GM12873 (cell line): ENCODE results near the gene SEMA4C.

Source experiments
- TF ChIP-seq, protein P1 (sequence below): IDR thresholded peaks from 2 replicates; pipeline ENCODE4 v1.5.1; 2012; ENCODE audit warnings: low read depth, mild to moderate bottlenecking, moderate library complexity, low read length, control low read depth; ENCODE audit not compliant: insufficient read depth; ENCODE audit errors: missing control alignments

The SEMA4C gene

DNA sequence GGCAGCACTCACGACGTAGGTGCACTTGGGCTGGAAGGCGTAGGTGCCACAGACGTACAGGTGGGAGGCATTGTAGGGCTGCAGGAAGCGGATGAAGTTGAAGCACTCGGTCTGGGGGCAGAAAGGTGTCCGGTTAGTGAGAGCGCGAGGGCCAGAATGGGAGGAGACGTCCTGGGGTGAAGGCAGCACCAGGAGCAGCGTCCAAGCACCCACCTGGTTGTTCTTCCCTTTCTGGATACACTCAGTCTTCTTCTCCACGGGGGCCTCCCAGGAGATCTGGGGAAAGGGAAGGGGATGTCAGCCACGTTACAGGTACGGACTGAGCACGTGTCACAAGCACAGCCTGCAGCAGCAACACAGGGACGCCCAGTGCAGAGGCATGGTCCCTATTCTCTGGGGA is 4.2 kb downstream of the SEMA4C start:
- TF ChIP-seq, protein P1, sequence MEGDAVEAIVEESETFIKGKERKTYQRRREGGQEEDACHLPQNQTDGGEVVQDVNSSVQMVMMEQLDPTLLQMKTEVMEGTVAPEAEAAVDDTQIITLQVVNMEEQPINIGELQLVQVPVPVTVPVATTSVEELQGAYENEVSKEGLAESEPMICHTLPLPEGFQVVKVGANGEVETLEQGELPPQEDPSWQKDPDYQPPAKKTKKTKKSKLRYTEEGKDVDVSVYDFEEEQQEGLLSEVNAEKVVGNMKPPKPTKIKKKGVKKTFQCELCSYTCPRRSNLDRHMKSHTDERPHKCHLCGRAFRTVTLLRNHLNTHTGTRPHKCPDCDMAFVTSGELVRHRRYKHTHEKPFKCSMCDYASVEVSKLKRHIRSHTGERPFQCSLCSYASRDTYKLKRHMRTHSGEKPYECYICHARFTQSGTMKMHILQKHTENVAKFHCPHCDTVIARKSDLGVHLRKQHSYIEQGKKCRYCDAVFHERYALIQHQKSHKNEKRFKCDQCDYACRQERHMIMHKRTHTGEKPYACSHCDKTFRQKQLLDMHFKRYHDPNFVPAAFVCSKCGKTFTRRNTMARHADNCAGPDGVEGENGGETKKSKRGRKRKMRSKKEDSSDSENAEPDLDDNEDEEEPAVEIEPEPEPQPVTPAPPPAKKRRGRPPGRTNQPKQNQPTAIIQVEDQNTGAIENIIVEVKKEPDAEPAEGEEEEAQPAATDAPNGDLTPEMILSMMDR = no peak

DNA sequence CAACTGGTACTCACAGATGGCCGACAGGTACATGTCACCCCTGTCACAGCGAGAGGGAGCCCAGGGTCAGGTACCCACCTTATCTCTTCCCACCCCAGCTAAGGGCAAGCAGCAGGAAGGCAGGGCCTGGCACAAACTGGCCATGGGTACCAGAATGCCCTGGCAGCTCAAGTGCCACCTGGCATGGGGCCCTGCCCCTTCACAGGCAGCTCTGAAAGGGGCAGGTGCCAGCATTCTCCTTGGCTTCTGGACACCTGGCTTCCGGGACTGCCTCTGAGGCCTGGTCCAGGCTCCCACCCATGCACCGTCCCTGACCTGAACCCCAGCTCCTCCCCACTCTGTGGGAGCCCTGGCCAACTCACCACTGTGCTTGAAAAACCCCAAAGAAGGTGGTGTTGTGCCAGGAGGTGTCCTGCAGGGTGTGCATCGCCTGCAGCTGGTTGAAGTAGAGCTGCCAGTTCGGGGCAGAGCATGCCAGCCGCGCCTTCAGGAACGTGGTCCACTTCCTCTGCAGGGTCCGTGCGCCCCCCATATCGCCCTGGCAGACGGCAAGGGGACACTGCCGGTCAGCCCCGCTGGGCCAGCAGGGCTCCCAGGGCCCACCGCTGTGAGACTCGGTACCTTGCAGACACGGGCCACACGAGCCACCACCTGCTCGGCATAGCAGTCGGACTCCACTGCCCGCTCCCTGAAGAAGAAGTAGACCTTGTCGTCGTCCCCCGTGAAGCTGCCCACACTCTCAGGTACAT is 5.4 kb downstream of the SEMA4C start:
- TF ChIP-seq, protein P1 = no peak

DNA sequence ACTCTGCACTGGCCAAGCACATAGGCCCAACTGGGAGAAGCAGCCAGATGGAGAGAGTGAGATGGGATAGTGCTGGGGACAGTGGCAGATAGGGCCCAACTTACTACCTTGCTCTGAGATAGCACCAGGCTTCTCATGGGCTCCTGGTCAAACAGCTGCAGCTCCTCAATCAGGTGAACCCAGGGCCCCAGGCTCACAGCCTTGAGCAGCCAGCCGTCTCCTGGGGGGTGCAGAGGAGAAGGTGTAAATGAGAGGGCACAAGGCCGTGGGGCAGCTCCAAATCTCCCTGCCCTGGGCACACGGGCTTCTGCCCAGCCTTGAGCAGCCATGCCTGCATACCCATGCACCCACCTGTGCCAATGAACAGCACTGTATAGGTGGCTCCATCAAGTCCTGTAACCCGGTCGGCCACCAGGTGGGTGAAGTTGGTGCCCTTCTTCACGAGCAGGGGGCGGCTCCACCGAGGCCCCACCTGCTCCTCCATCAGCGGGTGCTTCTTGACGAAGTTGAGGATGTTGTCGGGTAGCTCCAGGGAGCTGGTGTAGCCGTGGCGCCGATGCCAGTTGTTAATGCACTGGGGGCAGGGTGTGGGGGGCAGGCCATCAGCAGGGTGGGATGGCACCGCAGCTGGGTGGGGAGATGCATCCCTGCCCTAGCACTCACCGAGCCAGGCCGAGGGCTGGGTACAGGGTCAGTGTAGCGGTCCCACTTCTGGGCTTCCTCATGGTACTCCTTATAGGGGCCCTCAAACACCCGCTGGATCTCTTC is 6.1 kb downstream of the SEMA4C start:
- TF ChIP-seq, protein P1 = no peak

DNA sequence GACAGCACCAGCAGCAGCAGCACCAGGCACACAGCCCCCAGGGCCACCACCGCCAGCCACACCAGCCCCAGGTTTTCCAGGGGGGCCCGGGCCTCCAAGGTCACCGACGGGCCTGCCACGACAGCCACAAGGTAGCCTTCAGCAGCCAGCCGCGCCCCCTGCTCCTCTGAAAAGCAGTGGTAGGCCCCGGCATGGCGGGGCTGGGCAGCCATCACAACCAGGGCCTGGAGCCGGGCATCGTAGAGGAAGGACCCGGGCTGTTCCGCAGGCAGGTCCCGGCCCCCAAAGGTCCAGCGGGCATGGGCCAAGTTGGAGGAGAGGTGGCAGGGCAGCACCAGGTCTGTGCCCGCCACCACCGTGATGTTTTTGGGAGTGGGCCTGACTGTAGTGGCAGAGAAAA is 8.8 kb downstream of the SEMA4C start:
- TF ChIP-seq, protein P1 = no peak

DNA sequence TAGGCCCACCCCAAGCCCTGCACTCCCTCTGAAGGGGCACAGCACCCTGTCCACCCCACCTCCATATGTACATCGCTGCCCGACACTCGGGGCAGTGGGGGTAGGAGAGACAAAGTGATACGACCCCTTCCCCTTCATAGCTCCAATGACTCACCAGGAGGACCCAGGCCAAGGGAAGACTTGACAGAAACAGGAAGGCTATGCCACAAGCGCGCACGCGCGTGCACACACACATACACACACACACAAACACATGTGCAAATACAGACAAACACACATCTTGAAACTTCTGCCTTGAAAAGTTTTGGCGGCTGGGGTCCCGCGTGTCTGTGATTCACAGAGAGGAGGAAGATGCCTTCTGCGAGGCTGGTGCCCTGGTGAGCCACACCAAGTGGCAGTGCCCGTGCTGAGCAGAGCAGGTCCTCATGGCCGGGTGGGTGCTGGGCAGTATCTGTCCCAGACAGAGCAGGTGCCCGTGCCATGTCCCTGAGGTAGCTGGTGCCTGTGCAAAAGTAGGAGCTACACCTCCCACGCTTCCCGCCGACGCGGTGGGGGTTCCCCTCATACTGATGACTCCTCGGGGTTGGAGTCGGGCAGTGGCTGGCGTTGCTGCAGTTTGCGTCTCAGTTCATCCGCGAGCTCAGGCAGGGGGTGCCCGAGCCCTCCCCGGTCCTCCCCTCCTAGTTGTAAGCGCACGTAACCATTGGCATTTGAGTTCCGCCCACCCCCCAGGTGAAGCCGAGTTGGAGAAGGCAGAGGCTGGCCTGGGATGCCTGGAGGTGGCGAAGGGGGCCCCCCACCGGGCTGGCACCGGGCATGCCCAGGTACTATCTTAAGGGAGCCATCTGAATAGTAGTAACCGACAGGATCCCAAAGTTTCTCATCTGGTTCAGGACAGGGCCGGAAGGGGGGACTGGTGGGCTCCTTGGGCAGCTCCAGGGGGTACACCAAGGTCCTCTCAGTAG is 9.5 kb downstream of the SEMA4C start:
- TF ChIP-seq, protein P1 = no peak

DNA sequence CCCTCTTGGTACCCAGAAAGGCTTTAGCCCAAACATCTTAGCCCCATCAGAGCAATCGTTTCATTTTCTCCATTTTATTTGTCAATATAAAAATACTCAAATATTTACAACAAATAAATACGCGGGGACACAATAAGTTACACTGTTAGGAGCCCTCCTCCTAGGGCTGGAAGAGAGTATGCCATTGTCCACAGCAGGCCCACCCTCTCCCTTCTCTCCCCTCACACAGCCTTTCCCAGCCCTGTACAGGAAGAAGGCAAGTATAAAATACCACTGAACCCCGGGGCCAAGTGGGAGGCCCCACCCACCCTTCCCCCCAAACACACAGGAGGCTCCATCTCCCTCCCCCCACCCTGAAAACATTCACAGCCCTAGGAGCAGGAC is 10.2 kb downstream of the SEMA4C start:
- TF ChIP-seq, protein P1 = no peak
